ENCODE measurements around the gene SLX4IP. TPM values are rescaled to one million over a fixed set of nuclear protein-coding genes. Genes with fewer than 3 reads are reported as not detected.

The SLX4IP gene
- total RNA-seq, 1 donor from 2014 or later: 5.4 TPM

DNA sequence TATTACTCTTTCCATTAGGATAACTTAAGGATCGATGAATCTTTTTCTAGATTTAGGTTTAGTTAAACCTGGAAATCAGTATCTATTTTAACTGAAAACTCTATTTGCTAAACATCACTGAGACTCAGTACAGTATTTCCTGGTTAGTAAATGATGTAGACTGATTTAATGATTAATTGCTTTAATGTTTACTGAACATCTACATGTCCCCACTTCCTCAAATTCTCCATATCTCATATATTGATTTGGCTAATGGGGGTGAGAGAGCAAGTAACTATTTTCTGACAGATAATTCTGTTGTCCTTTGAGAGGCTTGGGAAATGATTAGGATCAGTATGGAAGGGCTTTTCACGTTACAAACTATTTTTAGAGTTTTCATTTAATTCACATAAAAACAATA is 11.4 kb upstream of the SLX4IP start:
- no peak for DNase-seq (ENCODE audit: low spot score)
- Mint-ChIP-seq H3K27ac (ENCODE audit: unreplicated experiment) (no peak overlapping the region), H3K27me3 (ENCODE audit: low read depth) (no peaks in the 10 kb centered on the region), H3K4me1 (ENCODE audit: low read depth) (peaks cover 15% of the 10 kb centered on the region), H3K36me3 (ENCODE audit: low read depth) (peaks cover 3% of the 10 kb centered on the region), H3K4me3 (ENCODE audit: unreplicated experiment) (no peak overlapping the region), H3K9me3 (ENCODE audit: low read depth) (no peaks in the 10 kb centered on the region)
- TF ChIP-seq, protein P1, sequence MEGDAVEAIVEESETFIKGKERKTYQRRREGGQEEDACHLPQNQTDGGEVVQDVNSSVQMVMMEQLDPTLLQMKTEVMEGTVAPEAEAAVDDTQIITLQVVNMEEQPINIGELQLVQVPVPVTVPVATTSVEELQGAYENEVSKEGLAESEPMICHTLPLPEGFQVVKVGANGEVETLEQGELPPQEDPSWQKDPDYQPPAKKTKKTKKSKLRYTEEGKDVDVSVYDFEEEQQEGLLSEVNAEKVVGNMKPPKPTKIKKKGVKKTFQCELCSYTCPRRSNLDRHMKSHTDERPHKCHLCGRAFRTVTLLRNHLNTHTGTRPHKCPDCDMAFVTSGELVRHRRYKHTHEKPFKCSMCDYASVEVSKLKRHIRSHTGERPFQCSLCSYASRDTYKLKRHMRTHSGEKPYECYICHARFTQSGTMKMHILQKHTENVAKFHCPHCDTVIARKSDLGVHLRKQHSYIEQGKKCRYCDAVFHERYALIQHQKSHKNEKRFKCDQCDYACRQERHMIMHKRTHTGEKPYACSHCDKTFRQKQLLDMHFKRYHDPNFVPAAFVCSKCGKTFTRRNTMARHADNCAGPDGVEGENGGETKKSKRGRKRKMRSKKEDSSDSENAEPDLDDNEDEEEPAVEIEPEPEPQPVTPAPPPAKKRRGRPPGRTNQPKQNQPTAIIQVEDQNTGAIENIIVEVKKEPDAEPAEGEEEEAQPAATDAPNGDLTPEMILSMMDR (IDR thresholded peaks at IDR 0.05): no peak

DNA sequence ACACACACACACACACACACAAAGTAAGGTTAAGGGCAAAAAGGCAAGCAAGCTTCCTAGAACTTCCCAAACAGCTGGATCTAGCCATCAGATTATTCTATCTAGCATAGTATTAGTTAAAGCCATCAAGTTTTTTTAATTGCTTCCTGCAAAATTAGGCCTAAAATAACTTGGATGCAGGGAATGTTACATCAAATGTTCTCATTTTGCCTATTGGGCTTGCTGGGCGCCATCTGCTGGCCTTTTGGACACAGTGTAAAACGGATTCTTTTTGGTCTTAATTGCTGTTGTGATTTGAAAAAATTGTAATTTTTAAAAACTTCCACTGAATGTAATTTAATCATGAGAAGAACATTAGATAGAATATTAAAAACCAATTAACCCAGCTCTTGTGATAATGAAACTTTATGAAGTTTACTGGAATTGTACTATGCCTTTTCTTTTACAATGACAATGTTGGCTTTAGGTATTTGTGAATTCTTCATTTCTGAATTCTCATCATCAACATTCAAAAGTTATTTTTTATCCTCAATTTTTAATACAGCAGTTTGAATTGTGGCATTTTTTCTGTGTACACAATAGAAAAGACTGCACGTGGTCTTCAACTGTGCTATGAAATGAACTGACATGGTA is 7.9 kb upstream of the SLX4IP start:
- DNase-seq (ENCODE audit: low spot score): no peak
- TF ChIP-seq, protein P1 (IDR thresholded peaks at IDR 0.05): peak; percentile 94
- Mint-ChIP-seq H3K27ac (ENCODE audit: unreplicated experiment) (no peak overlapping the region), H3K4me1 (ENCODE audit: low read depth) (peaks cover 10% of the 10 kb centered on the region), H3K4me3 (ENCODE audit: unreplicated experiment) (no peak overlapping the region), H3K9me3 (ENCODE audit: low read depth) (no peaks in the 10 kb centered on the region), H3K27me3 (ENCODE audit: low read depth) (no peaks in the 10 kb centered on the region), H3K36me3 (ENCODE audit: low read depth) (peaks cover 6% of the 10 kb centered on the region)

DNA sequence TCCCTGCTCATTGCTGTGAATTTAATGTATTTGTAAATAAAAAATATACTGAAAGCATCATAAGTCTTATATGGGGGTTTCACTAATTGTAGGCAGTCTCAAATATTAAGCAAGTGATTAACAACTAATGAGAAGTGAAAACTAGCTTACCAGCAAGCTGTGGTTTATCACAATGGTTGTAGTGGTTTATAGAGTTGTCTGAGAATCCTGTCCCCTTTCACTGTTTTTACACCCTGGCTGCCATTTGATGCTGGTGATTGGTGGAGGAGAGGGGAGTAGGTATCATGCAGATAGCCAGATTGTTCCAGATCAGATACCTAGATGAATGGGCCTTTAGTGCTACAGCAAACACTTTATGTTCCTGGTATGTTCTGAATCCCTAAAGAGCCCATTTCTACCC is 7.1 kb upstream of the SLX4IP start:
- no peak overlapping the region for H3K27ac Mint-ChIP-seq (ENCODE audit: unreplicated experiment)
- no peaks in the 10 kb centered on the region for H3K27me3 Mint-ChIP-seq (ENCODE audit: low read depth)
- no peaks in the 10 kb centered on the region for H3K9me3 Mint-ChIP-seq (ENCODE audit: low read depth)
- no peak overlapping the region for H3K4me3 Mint-ChIP-seq (ENCODE audit: unreplicated experiment)
- TF ChIP-seq, protein P1 (IDR thresholded peaks at IDR 0.05): no peak
- peaks cover 11% of the 10 kb centered on the region for H3K4me1 Mint-ChIP-seq (ENCODE audit: low read depth)
- DNase-seq (ENCODE audit: low spot score): no peak
- H3K36me3 Mint-ChIP-seq (ENCODE audit: low read depth): peaks cover 6% of the 10 kb centered on the region

DNA sequence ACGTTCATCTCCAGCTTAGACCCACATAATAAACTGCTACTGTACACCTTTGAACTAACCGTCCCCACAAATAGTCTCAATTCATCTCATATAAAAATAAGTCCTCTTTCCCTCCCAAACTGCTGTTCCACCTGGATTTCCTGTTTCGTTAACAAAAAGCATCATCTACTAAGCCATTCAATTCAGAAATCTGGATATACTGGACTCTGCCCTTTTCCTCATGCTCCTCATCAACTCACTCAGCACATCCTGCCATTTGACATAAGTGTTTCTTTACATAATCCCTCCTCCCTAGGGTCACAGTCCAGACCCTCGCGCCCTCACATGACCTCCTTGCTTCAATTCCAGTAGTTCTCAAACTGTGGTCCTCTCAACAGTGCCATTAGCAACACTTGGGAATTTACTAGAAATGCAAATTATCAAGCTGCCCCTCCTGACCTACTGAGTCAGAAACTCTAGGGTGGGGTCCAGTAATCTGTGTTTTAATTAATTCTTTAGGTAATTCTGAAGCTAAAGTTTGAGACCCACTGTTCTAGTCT is 5.6 kb upstream of the SLX4IP start:
- DNase-seq (ENCODE audit: low spot score): no peak
- no peaks in the 10 kb centered on the region for H3K9me3 Mint-ChIP-seq (ENCODE audit: low read depth)
- no peaks in the 10 kb centered on the region for H3K27me3 Mint-ChIP-seq (ENCODE audit: low read depth)
- H3K36me3 Mint-ChIP-seq (ENCODE audit: low read depth): peaks cover 4% of the 10 kb centered on the region
- no peak overlapping the region for H3K27ac Mint-ChIP-seq (ENCODE audit: unreplicated experiment)
- H3K4me1 Mint-ChIP-seq (ENCODE audit: low read depth): peaks cover 16% of the 10 kb centered on the region
- TF ChIP-seq, protein P1 (IDR thresholded peaks at IDR 0.05): no peak
- no peak overlapping the region for H3K4me3 Mint-ChIP-seq (ENCODE audit: unreplicated experiment)

DNA sequence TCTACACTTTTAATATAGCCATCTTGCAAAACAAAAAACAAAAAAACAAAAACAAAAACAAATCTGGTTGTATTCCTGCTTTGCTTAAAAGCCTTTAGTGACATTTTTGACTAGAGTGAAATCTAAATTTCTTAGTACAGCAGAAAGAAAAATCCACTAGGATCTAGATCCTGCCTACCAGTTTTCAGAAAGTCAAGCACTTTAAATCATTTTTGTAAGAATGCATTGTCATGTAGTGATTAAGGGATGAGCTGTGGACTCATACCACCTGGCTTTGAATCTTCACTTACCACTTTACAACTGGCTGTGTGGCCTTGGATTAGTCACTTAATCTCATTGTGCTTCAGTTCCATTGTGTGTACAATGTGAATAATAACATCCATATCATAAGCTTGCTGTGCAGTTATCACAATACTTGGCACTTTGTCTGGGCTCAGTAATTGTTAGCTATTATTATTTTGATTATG is 5.1 kb upstream of the SLX4IP start:
- no peak for DNase-seq (ENCODE audit: low spot score)
- TF ChIP-seq, protein P1 (IDR thresholded peaks at IDR 0.05): no peak
- H3K4me3 Mint-ChIP-seq (ENCODE audit: unreplicated experiment): no peak overlapping the region

More for the DNA sequence above, 5.1 kb upstream of the SLX4IP start:
- H3K36me3 Mint-ChIP-seq (ENCODE audit: low read depth): peaks cover 4% of the 10 kb centered on the region
- H3K4me1 Mint-ChIP-seq (ENCODE audit: low read depth): peaks cover 16% of the 10 kb centered on the region
- no peaks in the 10 kb centered on the region for H3K9me3 Mint-ChIP-seq (ENCODE audit: low read depth)
- no peak overlapping the region for H3K27ac Mint-ChIP-seq (ENCODE audit: unreplicated experiment)
- no peaks in the 10 kb centered on the region for H3K27me3 Mint-ChIP-seq (ENCODE audit: low read depth)

Measured in chondrocyte (in vitro differentiated cells).